Breast epithelium (tissue), 3 donors: Measurements from ENCODE around the gene PANK2.

Experiments
- CTCF ChIP-seq, 3 donors: fragments of 450-650 bp; IDR thresholded peaks; one replicate each; pipeline ENCODE4 v1.5.1; 2016 to 2017; ENCODE audit warnings: antibody characterized with exemption in 3 of 3, mild to moderate bottlenecking in 3 of 3, moderate library complexity in 3 of 3
- POLR2A ChIP-seq: fragments of 450-650 bp; IDR thresholded peaks from one replicate; pipeline ENCODE4 v1.6.1; 2016; ENCODE audit warnings: antibody characterized with exemption, mild to moderate bottlenecking, moderate library complexity

DNA sequence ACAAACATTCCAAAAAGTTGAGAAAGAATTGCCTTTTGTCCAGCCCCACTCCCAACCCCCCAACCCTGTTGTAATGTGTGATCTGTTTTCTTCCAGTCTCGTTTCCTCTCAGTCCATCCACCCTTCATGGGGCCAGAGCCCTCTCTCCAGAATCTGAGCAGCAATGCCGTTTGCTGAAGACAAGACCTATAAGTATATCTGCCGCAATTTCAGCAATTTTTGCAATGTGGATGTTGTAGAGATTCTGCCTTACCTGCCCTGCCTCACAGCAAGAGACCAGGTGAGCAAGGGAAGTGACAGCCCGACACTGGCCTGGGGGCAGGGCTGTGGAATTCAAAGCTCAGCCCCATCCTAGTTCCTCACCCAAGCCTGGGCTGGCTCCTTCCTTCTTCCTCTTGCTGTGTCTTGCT lies 34.7 kb upstream of the PANK2 start:
- TF ChIP-seq CTCF (IDR thresholded peaks at IDR 0.05), result no peak
- TF ChIP-seq POLR2A, result no peak
